Measurements from ENCODE around the gene SKAP2.

DNA sequence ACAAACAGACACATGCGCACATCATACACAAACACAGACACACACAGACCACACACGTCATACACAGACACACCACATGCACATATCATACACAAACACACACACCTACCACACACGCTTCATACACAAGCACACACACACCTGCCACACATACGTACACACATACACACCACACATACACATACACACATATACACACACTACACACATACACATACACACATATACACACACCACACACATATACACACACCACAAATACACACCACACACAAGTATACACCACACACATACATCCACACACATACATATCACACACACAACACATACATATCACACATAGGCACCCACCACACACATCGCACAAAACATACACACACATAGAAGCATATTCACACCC lies 224.7 kb downstream of the SKAP2 start:
- TF ChIP-seq POLR2A (IDR thresholded peaks at IDR 0.05) (no peak), POLR2AphosphoS5 (IDR thresholded peaks at IDR 0.05) (no peak), CTCF (IDR thresholded peaks at IDR 0.05) (no peak)
